Psoas muscle (tissue), 8 donors: ENCODE data around the gene ZNF146. TPM values are rescaled to one million over a fixed set of nuclear protein-coding genes. Genes with fewer than 3 reads are reported as not detected.
"Not testable (repeated sequence)": the region's sequence is repeated elsewhere in the genome, so short reads cannot be mapped to it uniquely, and the experiment has no call there.

Experiments
- ATAC-seq, 4 donors: fragments of 200-7000 bp; cut with Tn5 transposase; one replicate each; pipeline ENCODE4 v1.9.1; 2020; ENCODE audit warnings: moderate library complexity in 3 of 4, mild to moderate bottlenecking in 2 of 4
- DNase-seq, 2 donors: peaks; one replicate each; pipeline ENCODE4 v3.0.0-alpha.2; 2020
- H3K27ac ChIP-seq: fragments of 200-600 bp; one replicate; pipeline ENCODE4 v1.8.0; 2022
- H3K27me3 ChIP-seq, 3 donors: fragments of 200-600 bp in 1 of 3; one replicate each; pipeline versions ENCODE4 v1.6.1 to v1.8.0; 2013 to 2022; ENCODE audit warnings: low read length in 2 of 3, mild to moderate bottlenecking in 2 of 3, moderate library complexity in 1 of 3; ENCODE audit not compliant: insufficient read depth in 3 of 3
- H3K36me3 ChIP-seq, 2 donors: fragments of 200-600 bp in 1 of 2; one replicate each; pipeline versions ENCODE4 v1.6.1 to v1.8.0; 2013 to 2022; ENCODE audit warnings: low read depth in 1 of 2, mild to moderate bottlenecking in 1 of 2, moderate library complexity in 1 of 2; ENCODE audit not compliant: insufficient read depth in 1 of 2
- H3K4me1 ChIP-seq: fragments of 200-600 bp; one replicate; pipeline ENCODE4 v1.8.0; 2022
- H3K4me3 ChIP-seq: fragments of 200-600 bp; one replicate; pipeline ENCODE4 v1.8.0; 2022; ENCODE audit warnings: mild to moderate bottlenecking
- H3K9me3 ChIP-seq: fragments of 200-600 bp; one replicate; pipeline ENCODE4 v1.8.0; 2022
- CTCF ChIP-seq: fragments of 200-600 bp; IDR thresholded peaks from one replicate; pipeline ENCODE4 v1.8.0; 2022; ENCODE audit warnings: antibody characterized with exemption
- WGBS, 3 donors: extraction: QIAGEN DNeasy Blood & Tissue Kit; methylation state at CpG; one replicate each; pipeline versions ENCODE4 v1.1.6 to v1.1.7; 2013; 5-methylcytosine and 5-hydroxymethylcytosine counted together
- intact Hi-C, 2 donors: fragments of 100-400 bp; cut with DNase I; formaldehyde crosslinking; loops; one replicate each; pipeline versions ENCODE4 v1.11.0 to v1.14.2; 2022
- long read RNA-seq, 2 donors: library from polyadenylated mRNA; unstranded; transcript quantifications; one replicate each; pipeline ENCODE4 v2.0.0, GENCODE V29; 2021
- polyA plus RNA-seq, 3 donors: library from polyadenylated mRNA; stranded (reverse); fragments of 200-250 nt; gene quantifications; one replicate each; pipeline ENCODE4 v1.2.3, GENCODE V29; 2013
- total RNA-seq, 4 donors: library from RNA; stranded (reverse); fragmentation: NEBNext Ultra II Directional in 2 of 4; extraction: Animal tissue kit (Norgen Biotek cat#: 25700) in 2 of 4; gene quantifications; one replicate each; pipeline versions ENCODE4 v1.2.1 to v1.2.4, GENCODE V29; 2021 to 2023
- donor health status: healthy with polysubstance abuse.
- donor health status: DM: no; HTN: no; CAD: no; lungs with moderate emphysema.
- donor health status: Bipolar disorder and iron deficiency.
- donor health status: healthy.
- donor health status: DM: yes; HTN: yes; CAD: no.
- donor health status: DM: no; HTN: no; CAD: no.
- donor health status: DM: no; HTN: no; CAD: no.
- donor health status: DM: yes; HTN: yes; CAD: no.

The ZNF146 gene
- 10 to 100 TPM; 31.2 to 78.4 (median 65.7) TPM for total RNA-seq
- 100 to 1,000 TPM in 1 of 3 donors, 10 to 100 TPM in 2; 30.5 to 114 (median 39.6) TPM for polyA plus RNA-seq
- long read RNA-seq, donor 1, transcript ZNF146-201 (4 exons, 3,326 nt): major isoform, 44 of 83 reads
- long read RNA-seq, donor 1, transcript ZNF146-202 (3 exons, 3,780 nt): minor isoform, 8 of 83 reads
- long read RNA-seq, donor 1, partial matches to known transcripts: 1 of 83 reads
- long read RNA-seq, donor 1, other reads (novel, unspliced or antisense): 26 of 83 reads
- long read RNA-seq, donor 2, transcript ZNF146-205 (3 exons, 533 nt): minor isoform, 10 of 125 reads
- long read RNA-seq, donor 2, transcript ZNF146-201 (4 exons, 3,326 nt): major isoform, 47 of 125 reads
- long read RNA-seq, donor 2, transcript ZNF146-202 (3 exons, 3,780 nt): minor isoform, 21 of 125 reads
- long read RNA-seq, donor 2, partial matches to known transcripts: 0 of 125 reads
- long read RNA-seq, donor 2, other reads (novel, unspliced or antisense): 46 of 125 reads

GRCh38 chr19:36214386-36215275 lies at the start of gene ZNF146, which contains the start of gene ZNF565:
Gene ZNF146, plus strand, starts transcription at chr19:36215106. Its CDS starts 21,335 bp downstream, at chr19:36236441.
Gene ZNF565, minus strand, starts transcription at chr19:36214665. Its CDS starts 12,680 bp downstream, at chr19:36201985.
- WGBS, 3 donors: 0% methylated on average over 72 to 73 of the region's 73 CpGs
- intact Hi-C loops: loop anchor here in 1 of 2 donors (5.0 kb wide), 1 partner anchor 313 kb away; the partner anchor contains the start of gene ZNF260
- H3K4me3 ChIP-seq: peak within 1 kb of the TSS; percentile 81
- H3K4me1 ChIP-seq: peaks cover 23% of the 10 kb centered on the region
- ATAC-seq: peak; percentile 95 to 96 (median 96)
- H3K27me3 ChIP-seq: no peaks in the 10 kb centered on the region
- H3K36me3 ChIP-seq: peaks cover 0 to 18% of the 10 kb centered on the region in 2 donors
- no peaks in the 10 kb centered on the region for H3K9me3 ChIP-seq
- DNase-seq: peak; percentile 98 to 99
- H3K27ac ChIP-seq: peak within 1 kb of the TSS; percentile 93
- TF ChIP-seq CTCF: no peak

GRCh38 chr19:36169084-36169760 lies 45.7 kb upstream of the ZNF146 start:
- H3K27me3 ChIP-seq: no peaks in the 10 kb centered on the region
- ATAC-seq (peak in 1 of 4 donors; percentile 6), DNase-seq (no peak)
- no peak for TF ChIP-seq CTCF
- H3K36me3 ChIP-seq: peaks cover 0 to 5% of the 10 kb centered on the region in 2 donors
- H3K4me3 ChIP-seq: no peak overlapping the region
- peaks cover 4% of the 10 kb centered on the region for H3K4me1 ChIP-seq
- intact Hi-C loops: no loop called here
- 22 to 28% (median 25%) methylated on average over 9 of the region's 9 CpGs for WGBS, 3 donors
- peak overlapping the region; percentile 39 for H3K27ac ChIP-seq
- no peaks in the 10 kb centered on the region for H3K9me3 ChIP-seq

- ATAC-seq: no peak
- H3K4me1 ChIP-seq: peaks cover 5% of the 10 kb centered on the region
- no peaks in the 10 kb centered on the region for H3K9me3 ChIP-seq
- H3K27ac ChIP-seq: no peak overlapping the region
- no peak overlapping the region for H3K4me3 ChIP-seq
- H3K36me3 ChIP-seq: no peaks in the 10 kb centered on the region
- intact Hi-C loops: loop anchor here in 1 of 2 donors (2.0 kb wide), 1 partner anchor 46 kb away; no protein-coding TSS in a partner anchor
- TF ChIP-seq CTCF: no peak
- no peak for DNase-seq
- no peaks in the 10 kb centered on the region for H3K27me3 ChIP-seq
- 88 to 90% (median 88%) methylated on average over 5 of the region's 5 CpGs for WGBS, 3 donors
These were observed 42.1 kb upstream of the ZNF146 start for GRCh38 chr19:36172852-36173251.

GRCh38 chr19:36173846-36174245 lies 41.1 kb upstream of the ZNF146 start:
- intact Hi-C loops: loop anchor here in 1 of 2 donors (2.0 kb wide), 1 partner anchor 47 kb away; no protein-coding TSS in a partner anchor
- DNase-seq, H3K27me3 ChIP-seq, H3K4me3 ChIP-seq, ATAC-seq, H3K36me3 ChIP-seq, H3K27ac ChIP-seq, H3K9me3 ChIP-seq, H3K4me1 ChIP-seq: not testable (repeated sequence)
- WGBS, 3 donors: 79 to 88% (median 83%) methylated on average over 7 to 8 of the region's 8 CpGs

GRCh38 chr19:36179077-36179476 lies 35.8 kb upstream of the ZNF146 start:
- not testable (repeated sequence) for H3K4me1 ChIP-seq

More at GRCh38 chr19:36179077-36179476, 35.8 kb upstream of the ZNF146 start:
- DNase-seq, H3K27ac ChIP-seq, ATAC-seq, intact Hi-C loops, H3K9me3 ChIP-seq, H3K27me3 ChIP-seq, H3K4me3 ChIP-seq: not testable (repeated sequence)
- peaks cover 0 to 16% of the 10 kb centered on the region in 2 donors for H3K36me3 ChIP-seq
- WGBS, 3 donors: 39 to 63% (median 62%) methylated on average over 2 of the region's 2 CpGs
